HepG2 (cell line): ENCODE results near the gene SMIM43.

Experiments
- ERF ChIP-seq: IDR thresholded peaks from 2 replicates; pipeline ENCODE4 v1.6.1; 2018; ENCODE audit warnings: missing biosample characterization, missing genetic modification reagents
- EZH2 ChIP-seq: conservative IDR thresholded peaks from 2 replicates; pipeline ENCODE4 v1.6.1; 2012; ENCODE audit warnings: mild to moderate bottlenecking, low read depth, low read length, moderate library complexity
- HNRNPL ChIP-seq: fragments of 200-400 bp; formaldehyde crosslinking; IDR thresholded peaks from 2 replicates; pipeline ENCODE4 v1.6.1; 2017; ENCODE audit warnings: mild to moderate bottlenecking, low read depth, low read length
- POLR2A ChIP-seq, 2 experiments: IDR thresholded peaks; 2 replicates each; pipeline ENCODE4 v1.6.1; 2011; ENCODE audit warnings: low read depth in 2 of 2, low read length in 2 of 2, mild to moderate bottlenecking in 1 of 2, moderate library complexity in 1 of 2; ENCODE audit not compliant: insufficient read depth in 1 of 2
- PRPF4 ChIP-seq: fragments of 200-400 bp; formaldehyde crosslinking; IDR thresholded peaks from 2 replicates; pipeline ENCODE4 v1.6.1; 2016; ENCODE audit warnings: low read length, low read depth; ENCODE audit not compliant: poor library complexity, severe bottlenecking
- ZBTB7A ChIP-seq: sonication (generic); formaldehyde crosslinking; IDR thresholded peaks from 2 replicates; pipeline ENCODE4 v1.8.0; 2022; ENCODE audit warnings: mild to moderate bottlenecking, missing genetic modification reagents
- ZNF274 ChIP-seq: sonication (generic); formaldehyde crosslinking; IDR thresholded peaks from 2 replicates; pipeline ENCODE4 v1.5.1; 2020; ENCODE audit warnings: mild to moderate bottlenecking, missing genetic modification reagents
- TF ChIP-seq, protein P1 (sequence below): sonication (generic); formaldehyde crosslinking; IDR thresholded peaks from 2 replicates; pipeline ENCODE4 v1.5.0; 2020; ENCODE audit warnings: mild to moderate bottlenecking, missing genetic modification reagents, moderate library complexity
- TF ChIP-seq, protein P2 (sequence below): sonication (generic); formaldehyde crosslinking; IDR thresholded peaks from 2 replicates; pipeline ENCODE4 v1.5.0; 2020; ENCODE audit warnings: missing genetic modification reagents
- TF ChIP-seq, protein P3 (sequence below): IDR thresholded peaks from 2 replicates; pipeline ENCODE4 v1.6.1; 2016; ENCODE audit warnings: low read depth, missing genetic modification reagents, missing compliant biosample characterization

DNA sequence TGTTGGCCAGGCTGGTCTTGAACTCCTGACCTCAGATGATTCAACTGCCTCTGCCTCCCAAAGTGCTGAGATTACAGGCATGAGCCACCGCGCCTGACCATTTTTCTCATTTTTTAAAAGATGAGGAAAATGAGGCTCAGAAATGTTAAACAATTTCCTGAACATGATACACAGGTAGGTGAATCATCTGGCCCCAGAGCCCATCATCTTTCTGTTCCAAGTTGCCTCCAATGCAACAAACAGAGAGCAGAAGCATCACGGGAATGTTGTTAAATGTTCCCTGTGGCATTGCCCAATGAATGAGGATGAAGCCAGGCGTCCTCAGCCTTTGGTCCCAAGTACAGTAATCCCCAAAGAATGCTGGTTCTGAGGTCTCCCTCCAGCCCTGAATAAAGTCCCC, 36.9 kb downstream of the SMIM43 start:
- no peak for TF ChIP-seq ERF (CRISPR knock-in tag)
- no peak for TF ChIP-seq PRPF4
- TF ChIP-seq, protein P1, sequence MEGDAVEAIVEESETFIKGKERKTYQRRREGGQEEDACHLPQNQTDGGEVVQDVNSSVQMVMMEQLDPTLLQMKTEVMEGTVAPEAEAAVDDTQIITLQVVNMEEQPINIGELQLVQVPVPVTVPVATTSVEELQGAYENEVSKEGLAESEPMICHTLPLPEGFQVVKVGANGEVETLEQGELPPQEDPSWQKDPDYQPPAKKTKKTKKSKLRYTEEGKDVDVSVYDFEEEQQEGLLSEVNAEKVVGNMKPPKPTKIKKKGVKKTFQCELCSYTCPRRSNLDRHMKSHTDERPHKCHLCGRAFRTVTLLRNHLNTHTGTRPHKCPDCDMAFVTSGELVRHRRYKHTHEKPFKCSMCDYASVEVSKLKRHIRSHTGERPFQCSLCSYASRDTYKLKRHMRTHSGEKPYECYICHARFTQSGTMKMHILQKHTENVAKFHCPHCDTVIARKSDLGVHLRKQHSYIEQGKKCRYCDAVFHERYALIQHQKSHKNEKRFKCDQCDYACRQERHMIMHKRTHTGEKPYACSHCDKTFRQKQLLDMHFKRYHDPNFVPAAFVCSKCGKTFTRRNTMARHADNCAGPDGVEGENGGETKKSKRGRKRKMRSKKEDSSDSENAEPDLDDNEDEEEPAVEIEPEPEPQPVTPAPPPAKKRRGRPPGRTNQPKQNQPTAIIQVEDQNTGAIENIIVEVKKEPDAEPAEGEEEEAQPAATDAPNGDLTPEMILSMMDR (CRISPR knock-in tag): no peak
- no peak for TF ChIP-seq EZH2
- no peak for TF ChIP-seq ZNF274 (CRISPR knock-in tag)
- no peak for TF ChIP-seq POLR2A (IDR thresholded peaks at IDR 0.05; ENCODE audit: insufficient read depth in 1 of 2, low read depth in 2 of 2, low read length in 2 of 2)
- TF ChIP-seq, protein P2, sequence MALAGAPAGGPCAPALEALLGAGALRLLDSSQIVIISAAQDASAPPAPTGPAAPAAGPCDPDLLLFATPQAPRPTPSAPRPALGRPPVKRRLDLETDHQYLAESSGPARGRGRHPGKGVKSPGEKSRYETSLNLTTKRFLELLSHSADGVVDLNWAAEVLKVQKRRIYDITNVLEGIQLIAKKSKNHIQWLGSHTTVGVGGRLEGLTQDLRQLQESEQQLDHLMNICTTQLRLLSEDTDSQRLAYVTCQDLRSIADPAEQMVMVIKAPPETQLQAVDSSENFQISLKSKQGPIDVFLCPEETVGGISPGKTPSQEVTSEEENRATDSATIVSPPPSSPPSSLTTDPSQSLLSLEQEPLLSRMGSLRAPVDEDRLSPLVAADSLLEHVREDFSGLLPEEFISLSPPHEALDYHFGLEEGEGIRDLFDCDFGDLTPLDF (CRISPR knock-in tag): no peak
- TF ChIP-seq HNRNPL: no peak
- TF ChIP-seq, protein P3, sequence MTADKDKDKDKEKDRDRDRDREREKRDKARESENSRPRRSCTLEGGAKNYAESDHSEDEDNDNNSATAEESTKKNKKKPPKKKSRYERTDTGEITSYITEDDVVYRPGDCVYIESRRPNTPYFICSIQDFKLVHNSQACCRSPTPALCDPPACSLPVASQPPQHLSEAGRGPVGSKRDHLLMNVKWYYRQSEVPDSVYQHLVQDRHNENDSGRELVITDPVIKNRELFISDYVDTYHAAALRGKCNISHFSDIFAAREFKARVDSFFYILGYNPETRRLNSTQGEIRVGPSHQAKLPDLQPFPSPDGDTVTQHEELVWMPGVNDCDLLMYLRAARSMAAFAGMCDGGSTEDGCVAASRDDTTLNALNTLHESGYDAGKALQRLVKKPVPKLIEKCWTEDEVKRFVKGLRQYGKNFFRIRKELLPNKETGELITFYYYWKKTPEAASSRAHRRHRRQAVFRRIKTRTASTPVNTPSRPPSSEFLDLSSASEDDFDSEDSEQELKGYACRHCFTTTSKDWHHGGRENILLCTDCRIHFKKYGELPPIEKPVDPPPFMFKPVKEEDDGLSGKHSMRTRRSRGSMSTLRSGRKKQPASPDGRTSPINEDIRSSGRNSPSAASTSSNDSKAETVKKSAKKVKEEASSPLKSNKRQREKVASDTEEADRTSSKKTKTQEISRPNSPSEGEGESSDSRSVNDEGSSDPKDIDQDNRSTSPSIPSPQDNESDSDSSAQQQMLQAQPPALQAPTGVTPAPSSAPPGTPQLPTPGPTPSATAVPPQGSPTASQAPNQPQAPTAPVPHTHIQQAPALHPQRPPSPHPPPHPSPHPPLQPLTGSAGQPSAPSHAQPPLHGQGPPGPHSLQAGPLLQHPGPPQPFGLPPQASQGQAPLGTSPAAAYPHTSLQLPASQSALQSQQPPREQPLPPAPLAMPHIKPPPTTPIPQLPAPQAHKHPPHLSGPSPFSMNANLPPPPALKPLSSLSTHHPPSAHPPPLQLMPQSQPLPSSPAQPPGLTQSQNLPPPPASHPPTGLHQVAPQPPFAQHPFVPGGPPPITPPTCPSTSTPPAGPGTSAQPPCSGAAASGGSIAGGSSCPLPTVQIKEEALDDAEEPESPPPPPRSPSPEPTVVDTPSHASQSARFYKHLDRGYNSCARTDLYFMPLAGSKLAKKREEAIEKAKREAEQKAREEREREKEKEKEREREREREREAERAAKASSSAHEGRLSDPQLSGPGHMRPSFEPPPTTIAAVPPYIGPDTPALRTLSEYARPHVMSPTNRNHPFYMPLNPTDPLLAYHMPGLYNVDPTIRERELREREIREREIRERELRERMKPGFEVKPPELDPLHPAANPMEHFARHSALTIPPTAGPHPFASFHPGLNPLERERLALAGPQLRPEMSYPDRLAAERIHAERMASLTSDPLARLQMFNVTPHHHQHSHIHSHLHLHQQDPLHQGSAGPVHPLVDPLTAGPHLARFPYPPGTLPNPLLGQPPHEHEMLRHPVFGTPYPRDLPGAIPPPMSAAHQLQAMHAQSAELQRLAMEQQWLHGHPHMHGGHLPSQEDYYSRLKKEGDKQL (CRISPR knock-in tag): no peak
- TF ChIP-seq ZBTB7A (CRISPR knock-in tag): no peak
